A204.1 (cell line): ENCODE results near the gene MITD1.
A peak's percentile ranks its signal among the peaks of the same experiment; 100 is the strongest.
"Not testable (repeated sequence)": the region's sequence is repeated elsewhere in the genome, so short reads cannot be mapped to it uniquely, and the experiment has no call there.

ENCODE experiments used
- FAIRE-seq: peaks from 2 replicates; lab custom pipeline; 2012; peaks lifted over from hg19 to GRCh38; lab: Jason Lieb, UNC

Gene MITD1

DNA sequence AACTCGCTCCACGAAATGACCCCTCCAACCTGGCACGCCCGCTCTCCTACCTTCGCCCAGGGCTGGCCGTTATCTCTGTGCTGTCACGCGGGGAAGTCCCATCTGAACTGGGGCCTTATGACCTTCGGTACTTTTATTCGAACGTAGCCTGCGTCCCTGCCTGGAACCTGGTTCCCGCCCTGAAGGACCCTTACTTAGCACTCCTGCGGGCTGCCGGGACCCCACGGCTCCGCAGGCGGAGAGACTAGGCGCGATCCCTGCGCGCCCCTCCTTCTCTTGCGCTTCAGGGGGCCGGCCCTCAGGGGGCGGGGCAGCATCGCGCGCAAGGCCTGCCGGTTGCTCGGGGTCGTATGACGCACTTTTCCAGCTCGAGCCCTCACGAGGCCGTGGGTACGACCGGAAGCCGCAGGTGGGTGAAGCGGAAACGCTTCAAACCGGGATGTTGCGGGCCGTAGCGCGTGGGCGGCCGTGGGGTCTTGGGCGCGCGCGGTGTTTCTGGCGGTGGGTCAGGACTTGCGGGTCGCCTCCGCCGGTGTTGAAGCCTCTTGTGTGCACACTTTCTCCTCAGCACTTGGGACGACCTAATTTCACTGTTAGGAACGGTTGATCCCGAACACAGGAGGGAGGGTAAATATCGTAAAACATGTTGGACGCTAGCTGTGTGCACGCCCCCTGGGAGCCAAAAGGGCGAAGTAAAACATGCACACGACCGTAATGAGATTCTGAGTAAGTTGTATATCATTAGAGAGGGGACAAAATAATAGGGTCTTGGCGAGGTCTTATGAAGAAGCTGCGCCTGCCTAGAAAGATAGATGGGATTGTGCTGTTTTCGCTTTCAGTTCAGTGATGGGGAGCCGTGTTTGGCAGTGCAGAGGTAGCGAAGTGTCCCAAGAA is 26.0 kb downstream of the MITD1 start, which contains the start of the genes LIPT1 and TSGA10:
Gene LIPT1, plus strand, starts transcription at position 325 of the 894 bp plus-strand sequence. CDS start 6,991 bp downstream, outside the sequence.
Gene TSGA10, minus strand, starts transcription at position 300 of the 894 bp plus-strand sequence. CDS start 45,503 bp downstream, outside the sequence.
- peak; percentile 19 for FAIRE-seq

GRCh38 chr2:99153921-99154604 is 26.8 kb downstream of the MITD1 start:
- no peak for FAIRE-seq

- FAIRE-seq, result no peak
Measured at GRCh38 chr2:99152199-99152895, 28.5 kb downstream of the MITD1 start.

DNA sequence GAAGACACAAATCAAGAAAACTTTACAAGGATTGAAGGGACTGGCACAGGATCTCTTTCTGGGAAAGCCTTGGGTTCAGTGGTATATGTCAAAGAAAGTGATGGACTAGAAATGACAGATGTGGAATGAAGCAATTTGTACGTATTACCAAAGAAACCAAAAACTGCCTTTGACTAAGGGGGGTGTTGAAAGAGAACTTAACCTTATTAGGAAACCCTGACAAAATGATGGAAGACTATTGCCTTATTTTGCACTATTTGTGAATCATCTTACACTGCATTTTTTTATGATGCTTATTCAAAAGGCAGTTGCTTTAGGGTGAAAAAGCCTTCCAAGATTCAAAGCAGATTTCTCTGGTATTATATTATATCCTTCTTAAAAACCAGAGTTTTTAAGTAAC is 30.2 kb downstream of the MITD1 start:
- no peak for FAIRE-seq

GRCh38 chr2:99141110-99142108 is 39.4 kb downstream of the MITD1 start, which contains the start of gene C2orf15:
C2orf15 (plus strand) TSS chr2:99141707; CDS start chr2:99150559, 8,852 bp downstream.
- FAIRE-seq, result no peak

DNA sequence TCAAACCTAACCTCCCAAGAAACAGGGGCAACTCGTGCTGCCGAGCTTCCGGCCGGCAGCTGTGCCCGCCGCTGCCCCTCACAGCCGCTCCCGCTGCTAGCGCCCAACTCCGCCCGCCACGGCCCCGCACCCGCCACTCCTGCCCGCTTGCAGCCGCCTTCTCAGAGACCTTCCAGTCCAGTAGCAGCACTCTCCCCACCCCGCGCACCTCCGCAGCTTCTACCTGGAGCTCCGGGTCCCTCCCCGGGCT is 40.1 kb downstream of the MITD1 start:
- FAIRE-seq, result no peak

- no peak for FAIRE-seq
Measured at GRCh38 chr2:99140056-99140859, 40.6 kb downstream of the MITD1 start.

GRCh38 chr2:99139003-99139402 is 41.9 kb downstream of the MITD1 start:
- no peak for FAIRE-seq

GRCh38 chr2:99135044-99135556 is 45.8 kb downstream of the MITD1 start:
- FAIRE-seq, result not testable (repeated sequence)

GRCh38 chr2:99127981-99128380 is 52.9 kb downstream of the MITD1 start:
- FAIRE-seq, result no peak
